Stimulated activated naive B cell treated with anti-CD40 and anti-IgM and Interleukin-4, amounts not matched to agents 10 μg/mL and 1 μg/mL and 100 μg/mL, for 72 hours (primary cell): ENCODE data around the gene KHSRP.
"Not testable (repeated sequence)": the region's sequence is repeated elsewhere in the genome, so short reads cannot be mapped to it uniquely, and the experiment has no call there.

Source experiments
- ATAC-seq, 2 donors: fragments of 150-1000 bp; cut with Tn5 transposase; replicated peaks; 2 replicates each; pipeline ENCODE4 v1.10.0; 2021; ENCODE audit warnings: moderate library complexity in 1 of 2
- DNase-seq: peaks from one replicate; pipeline ENCODE4 v3.0.0; 2021
- H3K27ac Mint-ChIP-seq: one replicate; pipeline ENCODE4 v1.8.0; 2022; ENCODE audit warnings: mild to moderate bottlenecking, mixed read lengths
- H3K27me3 Mint-ChIP-seq, 2 donors: one replicate each; pipeline ENCODE4 v1.8.0; 2022; ENCODE audit warnings: mixed read lengths in 2 of 2
- H3K36me3 Mint-ChIP-seq, 2 donors: one replicate each; pipeline ENCODE4 v1.8.0; 2022; ENCODE audit warnings: mixed read lengths in 2 of 2, mild to moderate bottlenecking in 1 of 2
- H3K4me1 Mint-ChIP-seq, 2 donors: one replicate each; pipeline ENCODE4 v1.8.0; 2022; ENCODE audit warnings: mixed read lengths in 2 of 2, mild to moderate bottlenecking in 1 of 2
- H3K4me3 Mint-ChIP-seq, 2 donors: one replicate each; pipeline ENCODE4 v1.8.0; 2022; ENCODE audit warnings: mild to moderate bottlenecking in 2 of 2, mixed read lengths in 2 of 2, moderate library complexity in 1 of 2
- H3K9me3 Mint-ChIP-seq, 2 donors: one replicate each; pipeline ENCODE4 v1.8.0; 2022; ENCODE audit warnings: mixed read lengths in 2 of 2, mild to moderate bottlenecking in 1 of 2

KHSRP gene

GRCh38 chr19:6400062-6400944 lies 24.3 kb downstream of the KHSRP start:
- ATAC-seq, H3K4me1 Mint-ChIP-seq, H3K9me3 Mint-ChIP-seq, DNase-seq, H3K4me3 Mint-ChIP-seq, H3K36me3 Mint-ChIP-seq, H3K27me3 Mint-ChIP-seq, H3K27ac Mint-ChIP-seq: not testable (repeated sequence)

GRCh38 chr19:6396305-6396704 lies 28.3 kb downstream of the KHSRP start:
- Mint-ChIP-seq H3K9me3 (peaks cover 0 to 4% of the 10 kb centered on the region in 2 donors), H3K4me3 (no peak overlapping the region), H3K4me1 (peaks cover 15 to 22% of the 10 kb centered on the region in 2 donors), H3K27me3 (no peaks in the 10 kb centered on the region), H3K36me3 (peaks cover 0 to 11% of the 10 kb centered on the region in 2 donors), H3K27ac (no peak overlapping the region)
- no peak for DNase-seq
- ATAC-seq = no peak

GRCh38 chr19:6394831-6395230 lies 29.8 kb downstream of the KHSRP start:
- Mint-ChIP-seq H3K4me3 (peak overlapping the region; percentile 0 to 43), H3K36me3 (peaks cover 4 to 19% of the 10 kb centered on the region in 2 donors), H3K4me1 (peaks cover 19 to 28% of the 10 kb centered on the region in 2 donors), H3K9me3 (peaks cover 0 to 4% of the 10 kb centered on the region in 2 donors), H3K27ac (no peak overlapping the region), H3K27me3 (no peaks in the 10 kb centered on the region)
- DNase-seq (no peak), ATAC-seq (no peak)

DNA sequence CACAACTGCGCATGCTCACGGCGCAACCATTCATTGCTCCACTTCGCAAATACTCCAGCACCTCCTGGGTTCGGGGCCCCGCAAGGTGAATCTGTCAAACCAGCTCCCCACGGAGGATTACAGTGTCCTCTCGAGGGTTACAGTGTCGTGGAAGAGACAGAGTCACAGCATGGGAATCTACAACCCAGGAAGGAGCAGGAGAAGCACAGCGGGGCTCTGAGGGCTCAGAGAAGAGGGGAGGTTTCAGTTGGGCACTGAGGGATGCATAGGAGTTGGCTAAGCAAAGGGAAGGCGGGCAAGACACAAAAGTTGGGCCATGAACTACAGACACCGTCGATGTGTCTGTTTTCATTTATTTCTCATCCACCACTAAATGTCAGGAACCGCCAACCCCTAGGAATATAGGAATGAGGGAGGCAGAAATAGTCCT lies 30.6 kb downstream of the KHSRP start:
- DNase-seq (no peak), ATAC-seq (no peak)
- Mint-ChIP-seq H3K4me3 (peak overlapping the region; percentile 88 to 96), H3K27me3 (no peaks in the 10 kb centered on the region), H3K9me3 (peaks cover 0 to 4% of the 10 kb centered on the region in 2 donors), H3K36me3 (peaks cover 8 to 23% of the 10 kb centered on the region in 2 donors), H3K4me1 (peaks cover 19 to 28% of the 10 kb centered on the region in 2 donors), H3K27ac (peak overlapping the region; percentile 97)

DNA sequence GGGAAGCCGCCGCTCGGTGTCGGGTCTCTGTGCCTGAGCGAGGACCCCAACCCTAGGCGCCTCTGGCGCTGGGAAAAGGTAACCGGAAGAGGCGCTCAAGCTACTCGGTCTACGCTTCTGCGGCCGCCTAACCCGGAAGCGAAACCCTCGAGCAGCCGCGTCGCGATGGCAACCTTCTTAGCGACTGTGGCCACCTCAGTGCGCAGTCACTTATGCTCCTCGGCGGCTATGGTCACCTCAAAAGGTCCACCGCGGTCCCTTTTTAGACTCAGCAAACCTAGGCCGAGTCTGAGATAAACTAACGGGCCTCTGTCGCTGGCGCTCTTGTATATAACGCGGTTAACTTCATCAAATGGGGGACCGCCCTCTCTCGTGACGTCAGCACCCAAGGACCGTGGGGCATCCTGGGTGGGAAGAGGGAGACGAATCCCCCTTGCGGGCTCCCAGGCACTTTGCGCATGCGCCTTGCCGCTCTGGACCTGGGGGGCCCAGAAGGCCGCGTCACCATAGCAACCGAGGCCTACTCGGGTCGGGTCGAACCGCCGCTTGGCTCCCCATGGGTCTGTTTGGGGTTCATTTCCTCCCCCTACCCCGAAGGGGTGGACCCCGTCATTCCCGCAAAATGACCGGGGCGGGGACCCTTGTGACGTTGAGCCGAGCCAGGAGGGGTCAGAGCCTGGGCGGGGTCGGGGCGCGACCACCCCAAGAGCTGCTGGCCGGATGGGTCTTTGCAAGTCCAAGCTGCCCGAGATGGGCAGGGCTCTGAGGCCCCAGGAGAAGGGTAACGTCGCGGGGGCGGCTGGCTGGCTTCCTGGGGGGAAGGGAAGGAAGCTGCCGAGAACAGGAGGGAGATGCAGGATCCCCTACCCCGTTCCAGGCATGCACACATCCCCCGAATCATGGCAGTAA lies 31.3 kb downstream of the KHSRP start, which contains the start of gene GTF2F1:
Gene GTF2F1 (minus strand): TSS at position 91 of the 909 bp plus-strand sequence. CDS start 169 bp downstream, outside the sequence.
- H3K4me3 Mint-ChIP-seq = peak within 1 kb of the TSS; percentile 88 to 96
- peaks cover 0 to 4% of the 10 kb centered on the region in 2 donors for H3K9me3 Mint-ChIP-seq
- H3K36me3 Mint-ChIP-seq = peaks cover 14 to 25% of the 10 kb centered on the region in 2 donors
- H3K27me3 Mint-ChIP-seq = no peaks in the 10 kb centered on the region
- peak; percentile 94 for DNase-seq
- H3K27ac Mint-ChIP-seq = peak within 1 kb of the TSS; percentile 97
- ATAC-seq = peak; percentile 89 to 90
- H3K4me1 Mint-ChIP-seq = peaks cover 19 to 30% of the 10 kb centered on the region in 2 donors

DNA sequence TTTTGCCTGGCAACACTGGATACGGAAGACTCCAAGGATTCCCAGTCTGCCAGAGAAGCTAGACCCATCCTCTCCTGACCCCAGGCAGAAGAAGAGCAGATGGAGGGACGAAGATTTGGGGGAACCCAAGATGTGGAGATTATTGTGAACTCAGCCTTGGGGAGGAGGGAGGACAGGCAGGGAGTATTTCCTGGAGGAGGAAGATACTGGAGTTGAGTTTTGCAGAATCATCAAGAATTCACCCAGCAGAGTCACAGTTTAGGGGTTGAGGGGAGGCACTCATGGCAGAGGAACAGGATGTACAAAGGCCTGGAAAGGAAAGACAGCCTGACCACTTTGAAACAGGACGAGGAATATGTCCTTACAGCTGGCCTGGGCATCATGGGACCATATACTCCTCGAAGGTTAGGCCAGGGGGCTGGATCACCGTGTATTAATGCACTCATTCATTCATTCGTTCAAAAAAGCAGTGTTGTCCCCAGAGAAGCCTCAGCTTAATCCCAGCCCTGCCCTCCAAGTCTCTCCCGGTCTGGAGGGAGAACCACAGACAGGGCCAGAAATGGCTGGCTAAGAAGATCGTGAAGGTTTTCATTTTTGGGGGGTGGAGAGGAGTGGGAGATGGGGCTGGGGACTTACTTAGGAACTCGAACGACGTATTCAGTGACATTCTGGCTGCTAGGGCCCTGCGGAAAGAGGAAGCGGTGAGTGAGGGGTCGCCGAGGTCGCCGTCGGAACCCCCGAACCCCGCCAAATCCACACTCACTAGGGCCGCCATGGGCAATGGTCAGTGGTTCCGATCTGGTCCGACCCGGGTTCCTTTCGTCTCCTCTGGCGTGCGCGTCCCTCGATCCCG lies 32.2 kb downstream of the KHSRP start:
- DNase-seq (no peak), ATAC-seq (peak; percentile 30 to 40)
- Mint-ChIP-seq H3K9me3 (peaks cover 0 to 4% of the 10 kb centered on the region in 2 donors), H3K36me3 (peaks cover 20 to 29% of the 10 kb centered on the region in 2 donors), H3K27ac (peak overlapping the region; percentile 97), H3K27me3 (no peaks in the 10 kb centered on the region), H3K4me1 (peaks cover 19 to 33% of the 10 kb centered on the region in 2 donors), H3K4me3 (peak overlapping the region; percentile 88 to 96)

GRCh38 chr19:6387372-6387771 lies 37.2 kb downstream of the KHSRP start:
- H3K9me3 Mint-ChIP-seq = no peaks in the 10 kb centered on the region

GRCh38 chr19:6384381-6384780 lies 40.2 kb downstream of the KHSRP start:
- ATAC-seq = no peak
- no peaks in the 10 kb centered on the region for H3K27me3 Mint-ChIP-seq
- H3K4me1 Mint-ChIP-seq = peaks cover 2 to 6% of the 10 kb centered on the region in 2 donors
- no peak for DNase-seq
- no peak overlapping the region for H3K27ac Mint-ChIP-seq
- peaks cover 64 to 69% of the 10 kb centered on the region in 2 donors for H3K36me3 Mint-ChIP-seq
- no peak overlapping the region for H3K4me3 Mint-ChIP-seq
- peaks cover 5 to 10% of the 10 kb centered on the region in 2 donors for H3K9me3 Mint-ChIP-seq

More at GRCh38 chr19:6387372-6387771, 37.2 kb downstream of the KHSRP start:
- DNase-seq (no peak), ATAC-seq (no peak)
- peaks cover 13 to 21% of the 10 kb centered on the region in 2 donors for H3K4me1 Mint-ChIP-seq
- no peaks in the 10 kb centered on the region for H3K27me3 Mint-ChIP-seq
- H3K36me3 Mint-ChIP-seq = peaks cover 47 to 55% of the 10 kb centered on the region in 2 donors
- no peak overlapping the region for H3K4me3 Mint-ChIP-seq
- no peak overlapping the region for H3K27ac Mint-ChIP-seq

DNA sequence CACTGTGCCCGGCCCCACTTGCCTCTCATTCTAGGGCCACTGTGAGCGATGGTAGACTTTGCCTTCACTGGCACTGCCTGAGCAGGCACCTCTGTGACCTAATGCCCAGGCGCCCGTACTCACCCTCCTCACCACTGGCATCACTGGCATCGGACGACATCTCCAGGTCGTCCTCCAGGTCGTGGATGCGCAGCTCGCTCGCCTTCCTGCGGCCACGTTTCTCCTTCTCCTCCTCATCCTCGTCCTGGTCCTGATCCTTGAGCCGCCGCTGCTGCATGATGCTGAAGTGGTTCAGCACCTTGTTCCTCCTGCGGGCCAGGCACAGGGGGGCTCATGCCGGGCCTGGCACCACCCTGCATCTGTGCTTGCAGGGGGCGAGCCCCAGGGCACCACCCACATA lies 41.4 kb downstream of the KHSRP start:
- DNase-seq = no peak
- Mint-ChIP-seq H3K4me3 (no peak overlapping the region), H3K36me3 (peaks cover 63 to 70% of the 10 kb centered on the region in 2 donors), H3K27ac (peak overlapping the region; percentile 4), H3K4me1 (peaks cover 2 to 3% of the 10 kb centered on the region in 2 donors), H3K27me3 (no peaks in the 10 kb centered on the region), H3K9me3 (peaks cover 5 to 10% of the 10 kb centered on the region in 2 donors)
- no peak for ATAC-seq

- ATAC-seq (no peak), DNase-seq (no peak)
- no peak overlapping the region for H3K4me3 Mint-ChIP-seq
- H3K9me3 Mint-ChIP-seq = peaks cover 5 to 10% of the 10 kb centered on the region in 2 donors
- no peaks in the 10 kb centered on the region for H3K4me1 Mint-ChIP-seq
- H3K36me3 Mint-ChIP-seq = peaks cover 49 to 60% of the 10 kb centered on the region in 2 donors
- H3K27ac Mint-ChIP-seq = no peak overlapping the region
- no peaks in the 10 kb centered on the region for H3K27me3 Mint-ChIP-seq
Measured at GRCh38 chr19:6381030-6381750, 43.4 kb downstream of the KHSRP start.

GRCh38 chr19:6379744-6380143 lies 44.9 kb downstream of the KHSRP start:
- H3K4me3 Mint-ChIP-seq = no peak overlapping the region
- no peaks in the 10 kb centered on the region for H3K27me3 Mint-ChIP-seq
- H3K4me1 Mint-ChIP-seq = peaks cover 0 to under 1% of the 10 kb centered on the region in 2 donors
- H3K36me3 Mint-ChIP-seq = peaks cover 47 to 56% of the 10 kb centered on the region in 2 donors
- DNase-seq (no peak), ATAC-seq (no peak)
- H3K9me3 Mint-ChIP-seq = peaks cover 5 to 10% of the 10 kb centered on the region in 2 donors
- no peak overlapping the region for H3K27ac Mint-ChIP-seq

DNA sequence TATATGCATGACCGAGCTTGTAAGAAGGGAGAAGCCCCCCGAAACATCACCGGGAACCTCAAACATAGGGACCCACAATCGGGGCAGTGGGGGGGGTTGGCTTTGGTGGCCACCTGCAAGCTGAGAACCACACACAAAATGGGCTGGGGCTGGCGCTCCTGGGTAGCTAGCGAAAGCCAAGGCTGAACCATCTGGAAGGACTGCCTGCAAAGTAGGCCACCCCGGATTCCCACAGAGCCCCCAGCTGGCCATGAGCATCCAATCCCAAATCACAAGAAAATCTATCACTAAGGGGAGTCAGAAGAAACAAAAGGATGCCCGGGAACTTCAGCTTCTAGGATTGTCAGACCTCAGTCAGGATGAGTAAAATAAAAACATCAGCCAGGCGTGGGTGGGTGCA lies 46.1 kb downstream of the KHSRP start:
- H3K36me3 Mint-ChIP-seq = peaks cover 43 to 54% of the 10 kb centered on the region in 2 donors
- ATAC-seq (no peak), DNase-seq (no peak)
- H3K27me3 Mint-ChIP-seq = no peaks in the 10 kb centered on the region
- no peak overlapping the region for H3K27ac Mint-ChIP-seq
- H3K4me3 Mint-ChIP-seq = no peak overlapping the region
- H3K4me1 Mint-ChIP-seq = peaks cover 7 to 13% of the 10 kb centered on the region in 2 donors
- H3K9me3 Mint-ChIP-seq = peaks cover 5 to 10% of the 10 kb centered on the region in 2 donors

GRCh38 chr19:6378041-6378440 lies 46.6 kb downstream of the KHSRP start:
- Mint-ChIP-seq H3K27ac (no peak overlapping the region), H3K4me3 (no peak overlapping the region), H3K36me3 (peaks cover 38 to 49% of the 10 kb centered on the region in 2 donors), H3K4me1 (peaks cover 7 to 15% of the 10 kb centered on the region in 2 donors), H3K27me3 (no peaks in the 10 kb centered on the region), H3K9me3 (peaks cover 5 to 10% of the 10 kb centered on the region in 2 donors)
- no peak for DNase-seq
- ATAC-seq = no peak
